Glutamatergic neuron (in vitro differentiated cells): ENCODE measurements around the gene RXYLT1. TPM values are rescaled to one million over a fixed set of nuclear protein-coding genes. Genes with fewer than 3 reads are reported as not detected.

Experiments used
- DNase-seq: peaks from one replicate; pipeline ENCODE4 v3.0.0; 2022
- H3K27ac Mint-ChIP-seq: one replicate; pipeline ENCODE4 v1.8.0; 2020; ENCODE audit warnings: mild to moderate bottlenecking, mixed read lengths, inconsistent platforms; ENCODE audit not compliant: unreplicated experiment
- H3K27me3 Mint-ChIP-seq: one replicate; pipeline ENCODE4 v1.8.0; 2020; ENCODE audit warnings: mild to moderate bottlenecking, moderate library complexity, mixed read lengths, inconsistent platforms; ENCODE audit not compliant: unreplicated experiment
- H3K36me3 Mint-ChIP-seq: one replicate; pipeline ENCODE4 v1.8.0; 2020; ENCODE audit warnings: mild to moderate bottlenecking, mixed read lengths, inconsistent platforms; ENCODE audit not compliant: unreplicated experiment
- H3K4me1 Mint-ChIP-seq: one replicate; pipeline ENCODE4 v1.8.0; 2020; ENCODE audit warnings: mild to moderate bottlenecking, low read depth, mixed read lengths, inconsistent platforms; ENCODE audit not compliant: unreplicated experiment
- H3K4me3 Mint-ChIP-seq: one replicate; pipeline ENCODE4 v1.8.0; 2020; ENCODE audit warnings: mild to moderate bottlenecking, mixed read lengths, inconsistent platforms; ENCODE audit not compliant: unreplicated experiment
- H3K9me3 Mint-ChIP-seq: one replicate; pipeline ENCODE4 v1.8.0; 2020; ENCODE audit warnings: mild to moderate bottlenecking, moderate library complexity, mixed read lengths, inconsistent platforms; ENCODE audit not compliant: unreplicated experiment
- total RNA-seq: library from RNA; stranded (reverse); fragmentation: NEBNext Ultra II Directional; extraction: Animal tissue kit (Norgen Biotek cat#: 25700); gene quantifications from one replicate; pipeline ENCODE4 v1.2.1, GENCODE V29; 2021; ENCODE audit not compliant: unreplicated experiment
- TF ChIP-seq, protein P1 (sequence below): fragments of 200-600 bp; sonication (generic); IDR thresholded peaks from one replicate; pipeline ENCODE4 v1.5.0; 2021; ENCODE audit not compliant: partially characterized antibody, unreplicated experiment

Gene RXYLT1
- total RNA-seq, 1 donor from 2014 or later, result 6.7 TPM

DNA sequence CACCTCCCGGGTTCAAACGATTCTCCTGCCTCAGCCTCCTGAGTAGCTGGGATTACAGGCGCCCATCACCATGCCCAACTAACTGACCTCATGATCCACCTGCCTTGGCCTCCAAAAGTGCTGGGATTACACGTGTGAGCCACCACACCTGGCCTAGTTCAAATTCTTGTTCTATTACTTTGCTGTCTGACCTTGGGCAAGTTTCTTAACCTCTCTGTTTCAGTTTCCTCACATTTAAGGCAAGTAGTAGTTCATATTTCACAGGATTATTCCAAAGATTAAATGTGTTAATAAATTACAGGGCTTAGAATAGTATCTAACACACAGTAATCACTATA lies 10.9 kb downstream of the RXYLT1 start:
- TF ChIP-seq, protein P1, sequence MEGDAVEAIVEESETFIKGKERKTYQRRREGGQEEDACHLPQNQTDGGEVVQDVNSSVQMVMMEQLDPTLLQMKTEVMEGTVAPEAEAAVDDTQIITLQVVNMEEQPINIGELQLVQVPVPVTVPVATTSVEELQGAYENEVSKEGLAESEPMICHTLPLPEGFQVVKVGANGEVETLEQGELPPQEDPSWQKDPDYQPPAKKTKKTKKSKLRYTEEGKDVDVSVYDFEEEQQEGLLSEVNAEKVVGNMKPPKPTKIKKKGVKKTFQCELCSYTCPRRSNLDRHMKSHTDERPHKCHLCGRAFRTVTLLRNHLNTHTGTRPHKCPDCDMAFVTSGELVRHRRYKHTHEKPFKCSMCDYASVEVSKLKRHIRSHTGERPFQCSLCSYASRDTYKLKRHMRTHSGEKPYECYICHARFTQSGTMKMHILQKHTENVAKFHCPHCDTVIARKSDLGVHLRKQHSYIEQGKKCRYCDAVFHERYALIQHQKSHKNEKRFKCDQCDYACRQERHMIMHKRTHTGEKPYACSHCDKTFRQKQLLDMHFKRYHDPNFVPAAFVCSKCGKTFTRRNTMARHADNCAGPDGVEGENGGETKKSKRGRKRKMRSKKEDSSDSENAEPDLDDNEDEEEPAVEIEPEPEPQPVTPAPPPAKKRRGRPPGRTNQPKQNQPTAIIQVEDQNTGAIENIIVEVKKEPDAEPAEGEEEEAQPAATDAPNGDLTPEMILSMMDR, result no peak
- DNase-seq, result no peak
- no peaks in the 10 kb centered on the region for H3K9me3 Mint-ChIP-seq
- no peak overlapping the region for H3K27ac Mint-ChIP-seq
- H3K27me3 Mint-ChIP-seq, result no peaks in the 10 kb centered on the region
- H3K36me3 Mint-ChIP-seq, result no peaks in the 10 kb centered on the region
- H3K4me3 Mint-ChIP-seq, result no peak overlapping the region
- no peaks in the 10 kb centered on the region for H3K4me1 Mint-ChIP-seq

DNA sequence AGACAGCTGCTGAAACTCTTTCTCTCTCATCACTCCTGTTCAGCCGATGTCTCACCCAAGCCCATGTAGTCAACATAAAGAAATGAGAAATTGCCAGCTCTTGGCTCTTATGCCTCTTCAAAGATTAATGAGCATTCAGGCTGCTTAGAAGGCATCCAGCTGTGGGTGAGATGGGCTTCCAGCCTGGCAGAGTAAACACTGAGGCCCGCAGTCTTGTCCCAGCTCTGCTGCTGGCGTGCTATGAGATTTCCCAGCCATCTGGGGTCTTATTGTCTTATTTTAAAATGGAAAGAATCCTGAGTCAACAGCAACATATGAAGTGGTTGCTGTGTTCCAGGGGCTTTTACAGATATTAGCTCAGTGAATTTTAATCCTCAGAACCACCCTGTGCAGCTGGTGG lies 12.6 kb downstream of the RXYLT1 start:
- no peak for DNase-seq
- no peak overlapping the region for H3K27ac Mint-ChIP-seq
- no peaks in the 10 kb centered on the region for H3K9me3 Mint-ChIP-seq

DNA sequence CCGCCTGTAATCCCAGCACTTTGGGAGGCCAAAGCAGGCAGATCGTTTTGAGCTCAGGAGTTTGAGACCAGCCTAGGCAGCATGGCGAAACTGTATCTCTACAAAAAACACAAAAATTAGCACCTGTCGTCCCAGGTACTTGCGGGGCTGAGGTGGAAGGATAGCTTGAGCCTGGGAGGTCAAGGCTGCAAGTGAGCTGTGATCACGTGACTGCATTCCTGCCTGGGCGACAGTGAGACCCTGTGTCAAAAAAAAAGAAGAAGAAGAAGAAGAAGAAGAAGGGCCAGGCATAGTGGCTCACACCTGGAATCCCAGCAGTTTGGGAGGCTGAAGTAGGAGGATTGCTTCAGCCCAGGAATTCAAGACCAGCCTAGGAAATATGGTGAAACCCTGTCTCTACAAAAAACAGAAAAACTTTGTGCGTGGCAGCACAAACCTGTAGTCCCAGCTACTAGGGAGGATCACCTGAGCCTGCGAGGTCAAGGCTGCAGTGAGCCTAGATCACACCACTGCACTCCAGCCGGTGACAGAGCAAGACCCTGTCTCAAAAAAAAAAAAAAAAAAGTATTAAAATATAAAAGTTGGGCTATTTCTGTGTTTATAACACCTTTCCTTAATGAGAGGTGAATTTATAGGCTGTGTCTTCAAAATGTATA lies 15.5 kb downstream of the RXYLT1 start:
- DNase-seq, result no peak
- Mint-ChIP-seq H3K27ac (no peak overlapping the region), H3K36me3 (no peaks in the 10 kb centered on the region), H3K4me1 (no peaks in the 10 kb centered on the region), H3K4me3 (no peak overlapping the region), H3K27me3 (no peaks in the 10 kb centered on the region), H3K9me3 (no peaks in the 10 kb centered on the region)
- TF ChIP-seq, protein P1, result no peak

More for the DNA sequence above, 12.6 kb downstream of the RXYLT1 start:
- no peaks in the 10 kb centered on the region for H3K36me3 Mint-ChIP-seq
- TF ChIP-seq, protein P1, result no peak
- H3K4me3 Mint-ChIP-seq, result no peak overlapping the region
- no peaks in the 10 kb centered on the region for H3K27me3 Mint-ChIP-seq
- H3K4me1 Mint-ChIP-seq, result no peaks in the 10 kb centered on the region

DNA sequence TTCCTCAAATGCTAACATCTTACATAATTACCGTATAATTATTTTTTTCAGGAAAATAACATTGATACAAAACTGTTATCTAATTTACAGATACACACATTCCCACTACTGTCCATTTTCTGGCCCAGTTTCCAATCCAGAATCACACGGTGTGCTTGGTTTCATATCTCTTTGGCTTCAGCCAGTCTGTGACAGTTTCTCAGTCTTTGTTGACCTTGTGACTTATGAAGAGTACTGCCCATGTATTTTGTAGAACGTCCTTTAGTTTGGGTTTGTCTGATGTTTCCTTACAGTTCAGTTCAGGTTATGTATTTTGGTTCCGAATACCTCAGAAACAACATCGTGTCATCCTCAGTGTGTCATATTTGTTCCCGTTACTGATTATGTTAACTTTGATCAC lies 16.2 kb downstream of the RXYLT1 start:
- no peaks in the 10 kb centered on the region for H3K9me3 Mint-ChIP-seq
- TF ChIP-seq, protein P1, result no peak
- H3K27me3 Mint-ChIP-seq, result no peaks in the 10 kb centered on the region
- DNase-seq, result no peak
- no peaks in the 10 kb centered on the region for H3K36me3 Mint-ChIP-seq
- H3K4me1 Mint-ChIP-seq, result no peaks in the 10 kb centered on the region
- no peak overlapping the region for H3K4me3 Mint-ChIP-seq
- no peak overlapping the region for H3K27ac Mint-ChIP-seq

DNA sequence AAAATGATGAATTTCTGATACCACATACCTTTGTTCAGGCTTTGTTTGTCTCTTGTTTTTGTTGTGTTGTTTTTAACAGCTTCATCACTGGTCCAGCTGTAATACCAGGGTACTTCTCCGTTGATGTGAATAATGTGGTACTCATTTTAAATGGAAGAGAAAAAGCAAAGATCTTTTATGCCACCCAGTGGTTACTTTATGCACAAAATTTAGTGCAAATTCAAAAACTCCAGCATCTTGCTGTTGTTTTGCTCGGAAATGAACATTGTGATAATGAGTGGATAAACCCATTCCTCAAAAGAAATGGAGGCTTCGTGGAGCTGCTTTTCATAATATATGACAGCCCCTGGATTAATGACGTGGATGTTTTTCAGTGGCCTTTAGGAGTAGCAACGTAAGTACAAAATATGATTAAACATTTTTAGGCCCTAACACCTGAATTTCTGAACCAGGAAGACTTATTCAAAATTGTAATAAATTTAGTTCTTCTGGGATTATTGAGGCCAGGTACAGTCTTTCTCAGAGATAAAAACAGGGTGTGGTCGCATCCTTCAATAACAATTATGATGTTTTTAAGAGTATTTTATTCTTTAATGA lies 22.4 kb downstream of the RXYLT1 start:
- no peaks in the 10 kb centered on the region for H3K36me3 Mint-ChIP-seq
- no peak for DNase-seq
- no peaks in the 10 kb centered on the region for H3K9me3 Mint-ChIP-seq
- no peaks in the 10 kb centered on the region for H3K4me1 Mint-ChIP-seq
- peaks cover 3% of the 10 kb centered on the region for H3K27me3 Mint-ChIP-seq
- TF ChIP-seq, protein P1, result peak; percentile 55
- no peak overlapping the region for H3K27ac Mint-ChIP-seq
- no peak overlapping the region for H3K4me3 Mint-ChIP-seq
